H1 (cell line): Measurements from ENCODE around the gene MPPED1. TPM values are rescaled to one million over a fixed set of nuclear protein-coding genes. Genes with fewer than 3 reads are reported as not detected.

Experiments
- CTCF ChIA-PET: fragments of 300-600 bp; sonication (Branson Sonifier 250); formaldehyde crosslinking; loops from one replicate; lab custom pipeline; 2021; ENCODE audit not compliant: partially characterized antibody; lab: Charles Lee
- POLR2A ChIA-PET: fragments of 300-600 bp; sonication (Branson Sonifier 250); formaldehyde crosslinking; loops from one replicate; lab custom pipeline; 2021; ENCODE audit warnings: inconsistent platforms; ENCODE audit not compliant: partially characterized antibody; lab: Charles Lee
- DNase-seq, 2 experiments: peaks; one replicate each; pipeline versions ENCODE4 v3.0.0 to v3.0.0-alpha.2; 2010 to 2022; ENCODE audit warnings: low spot score in 2 of 2, low read depth in 1 of 2, mixed read lengths in 1 of 2
- FAIRE-seq: peaks from 2 replicates; lab custom pipeline; 2011; peaks lifted over from hg19 to GRCh38; lab: Jason Lieb, UNC
- H2AFZ ChIP-seq: 2 replicates; pipeline ENCODE4 v1.8.1; 2012; ENCODE audit warnings: low read length, inconsistent platforms
- H2AK5ac ChIP-seq: 2 replicates; pipeline ENCODE4 v1.6.1; 2013; ENCODE audit warnings: low read depth, low read length
- H2BK120ac ChIP-seq: replicated peaks from 2 replicates; pipeline ENCODE3; 2013; ENCODE audit warnings: low read depth, low read length, inconsistent platforms
- H2BK12ac ChIP-seq: 2 replicates; pipeline ENCODE4 v1.6.1; 2013; ENCODE audit warnings: low read depth, low read length
- H2BK15ac ChIP-seq: 2 replicates; pipeline ENCODE4 v1.6.1; 2013; ENCODE audit warnings: low read length
- H2BK20ac ChIP-seq: 2 replicates; pipeline ENCODE4 v1.6.1; 2013; ENCODE audit warnings: low read length
- H2BK5ac ChIP-seq: 2 replicates; pipeline ENCODE4 v1.6.1; 2013; ENCODE audit warnings: low read depth, low read length
- H3K14ac ChIP-seq: 2 replicates; pipeline ENCODE4 v1.6.1; 2013; ENCODE audit warnings: inconsistent platforms; ENCODE audit not compliant: insufficient read length
- H3K18ac ChIP-seq: 2 replicates; pipeline ENCODE4 v1.6.1; 2013; ENCODE audit warnings: low read length; ENCODE audit errors: extremely low read depth
- H3K23ac ChIP-seq: 2 replicates; pipeline ENCODE4 v1.6.1; 2013; ENCODE audit warnings: inconsistent platforms; ENCODE audit not compliant: insufficient read length
- H3K23me2 ChIP-seq: 2 replicates; pipeline ENCODE4 v1.6.1; 2013; ENCODE audit warnings: low read depth, low read length
- H3K27ac ChIP-seq: 2 replicates; pipeline ENCODE4 v1.6.1; 2011; ENCODE audit warnings: low read depth, low read length, inconsistent platforms
- H3K27me3 ChIP-seq, 4 experiments: replicated peaks in 1 of 4; 1 replicate in 1 of 4; 2 replicates in 3 of 4; pipeline versions ENCODE4 v1.6.1 to v1.8.1; 2011 to 2013; ENCODE audit warnings: low read length in 3 of 4, mild to moderate bottlenecking in 3 of 4, inconsistent platforms in 2 of 4, mixed read lengths in 2 of 4, moderate library complexity in 1 of 4; ENCODE audit not compliant: control insufficient read depth in 3 of 4, insufficient read depth in 3 of 4; ENCODE audit errors: extremely low read depth in 1 of 4
- H3K36me3 ChIP-seq, 4 experiments: 2 replicates each; pipeline versions ENCODE4 v1.6.1 to v1.8.1; 2011 to 2013; ENCODE audit warnings: mild to moderate bottlenecking in 4 of 4, low read length in 3 of 4, moderate library complexity in 2 of 4, control low read depth in 1 of 4, inconsistent platforms in 1 of 4; ENCODE audit not compliant: insufficient read depth in 4 of 4, control insufficient read depth in 2 of 4
- H3K4ac ChIP-seq: replicated peaks from 2 replicates; pipeline ENCODE3; 2013; ENCODE audit warnings: low read length, low read depth, mixed read lengths, inconsistent platforms; ENCODE audit not compliant: insufficient read length
- H3K4me1 ChIP-seq, 4 experiments: replicated peaks in 1 of 4; 1 replicate in 1 of 4; 2 replicates in 3 of 4; pipeline versions ENCODE4 v1.6.1 to v1.8.1; 2011 to 2013; ENCODE audit warnings: low read length in 3 of 4, inconsistent platforms in 2 of 4, mixed read lengths in 1 of 4; ENCODE audit not compliant: insufficient read depth in 4 of 4, control insufficient read depth in 3 of 4
- H3K4me2 ChIP-seq, 2 experiments: 2 replicates each; pipeline versions ENCODE4 v1.6.1 to v1.8.1; 2011 to 2013; ENCODE audit warnings: low read depth in 2 of 2, low read length in 2 of 2, control low read depth in 1 of 2, inconsistent platforms in 1 of 2, mild to moderate bottlenecking in 1 of 2; ENCODE audit not compliant: insufficient read depth in 1 of 2
- H3K4me3 ChIP-seq, 4 experiments: fragments of 200-600, 300-600 bp in 1 of 4; sonication (generic), shearing (Covaris generic), sonication (Bioruptor Twin) in 1 of 4; 2 replicates each; pipeline versions ENCODE4 v1.5.1 to v1.8.1; 2011 to 2016; ENCODE audit warnings: low read length in 4 of 4, low read depth in 3 of 4, control low read depth in 2 of 4, inconsistent platforms in 2 of 4, mild to moderate bottlenecking in 2 of 4, mixed read lengths in 1 of 4, moderate library complexity in 1 of 4; ENCODE audit not compliant: insufficient read depth in 2 of 4; ENCODE audit errors: extremely low read depth in 1 of 4
- H3K56ac ChIP-seq: replicated peaks from 2 replicates; pipeline ENCODE3; 2013; ENCODE audit warnings: low read depth, mild to moderate bottlenecking, mixed read lengths, low read length, inconsistent platforms; ENCODE audit not compliant: insufficient read length
- H3K79me1 ChIP-seq: 2 replicates; pipeline ENCODE4 v1.6.1; 2013; ENCODE audit warnings: low read depth, low read length, control low read depth
- H3K79me2 ChIP-seq, 2 experiments: 2 replicates each; pipeline versions ENCODE4 v1.6.1 to v1.8.1; 2012 to 2013; ENCODE audit warnings: low read length in 2 of 2, mild to moderate bottlenecking in 2 of 2, inconsistent platforms in 1 of 2; ENCODE audit not compliant: insufficient read depth in 2 of 2, control insufficient read depth in 1 of 2
- H3K9ac ChIP-seq, 4 experiments: replicated peaks in 1 of 4; 1 replicate in 1 of 4; 2 replicates in 3 of 4; pipeline versions ENCODE4 v1.6.1 to v1.8.1; 2011 to 2013; ENCODE audit warnings: low read depth in 3 of 4, low read length in 3 of 4, control low read depth in 2 of 4, mild to moderate bottlenecking in 2 of 4, moderate library complexity in 2 of 4, inconsistent platforms in 1 of 4; ENCODE audit errors: extremely low read depth in 1 of 4
- H3K9me3 ChIP-seq, 2 experiments: 2 replicates each; pipeline versions ENCODE4 v1.6.1 to v1.8.1; 2012 to 2013; ENCODE audit warnings: mild to moderate bottlenecking in 2 of 2, moderate library complexity in 2 of 2, control low read depth in 1 of 2, inconsistent platforms in 1 of 2, low read depth in 1 of 2, low read length in 1 of 2, mixed read lengths in 1 of 2; ENCODE audit not compliant: insufficient read depth in 2 of 2
- H4K20me1 ChIP-seq, 2 experiments: replicated peaks in 1 of 2; 2 replicates each; pipeline versions ENCODE3 to v1.8.1; 2011 to 2013; ENCODE audit warnings: inconsistent platforms in 2 of 2, low read length in 2 of 2, mild to moderate bottlenecking in 1 of 2; ENCODE audit not compliant: insufficient read depth in 2 of 2, control insufficient read depth in 1 of 2
- H4K5ac ChIP-seq: 2 replicates; pipeline ENCODE4 v1.6.1; 2013; ENCODE audit warnings: low read length, low read depth, mixed read lengths, inconsistent platforms; ENCODE audit not compliant: insufficient read length
- H4K8ac ChIP-seq: 2 replicates; pipeline ENCODE4 v1.8.0; 2013; ENCODE audit warnings: mild to moderate bottlenecking, moderate library complexity, low read length, inconsistent platforms; ENCODE audit not compliant: insufficient read depth; ENCODE audit errors: extremely low read depth
- H4K91ac ChIP-seq: replicated peaks from 2 replicates; pipeline ENCODE3; 2013; ENCODE audit warnings: low read length, mixed read lengths, inconsistent platforms; ENCODE audit not compliant: insufficient read length
- JUND ChIP-seq: IDR thresholded peaks from 2 replicates; pipeline ENCODE4 v1.6.1; 2011; ENCODE audit warnings: mild to moderate bottlenecking, improper control_type of control experiment, low read length
- RFX5 ChIP-seq: IDR thresholded peaks from 2 replicates; pipeline ENCODE4 v1.6.1; 2011; ENCODE audit warnings: low read depth, low read length, improper control_type of control experiment, borderline replicate concordance
- SIN3A ChIP-seq, 2 experiments: IDR thresholded peaks in 1 of 2; conservative IDR thresholded peaks in 1 of 2; 2 replicates each; pipeline ENCODE4 v1.6.1; 2011 to 2012; ENCODE audit warnings: low read length in 2 of 2, improper control_type of control experiment in 1 of 2, low read depth in 1 of 2, mild to moderate bottlenecking in 1 of 2
- SIX5 ChIP-seq: IDR thresholded peaks from 2 replicates; pipeline ENCODE4 v1.6.1; 2011; ENCODE audit warnings: mild to moderate bottlenecking, low read depth, low read length
- SRF ChIP-seq: IDR thresholded peaks from 2 replicates; pipeline ENCODE4 v1.6.1; 2011; ENCODE audit warnings: mild to moderate bottlenecking, low read depth, low read length, moderate library complexity
- TEAD4 ChIP-seq: IDR thresholded peaks from 2 replicates; pipeline ENCODE4 v1.6.1; 2012; ENCODE audit warnings: low read depth, low read length, inconsistent platforms, mixed read lengths
- ZNF274 ChIP-seq: IDR thresholded peaks from 2 replicates; pipeline ENCODE4 v1.7.0; 2012; ENCODE audit warnings: low read length, borderline replicate concordance; ENCODE audit errors: extremely low read depth
- WGBS, 2 experiments: shearing (Covaris generic) in 1 of 2; methylation state at CpG; one replicate each; pipeline versions ENCODE4 v1.1.6 to v1.1.7; 2013 to 2015; ENCODE audit warnings: low lambda C conversion rate in 2 of 2, mixed read lengths in 2 of 2, inconsistent platforms in 1 of 2, low coverage in 1 of 2, missing lambda C conversion rate in 1 of 2; ENCODE audit not compliant: insufficient replicate concordance in 2 of 2, insufficient coverage in 1 of 2, insufficient read length in 1 of 2; ENCODE audit errors: extremely low coverage in 1 of 2, missing lambda C conversion rate in 1 of 2; 5-methylcytosine and 5-hydroxymethylcytosine counted together
- polyA plus RNA-seq, 7 experiments: library from polyadenylated mRNA; depleted of rRNA in 3 of 7; stranded (reverse) in 5 of 7; unstranded in 2 of 7; fragments of >200 nt in 5 of 7; fragments of 200-250 nt in 2 of 7; gene quantifications; 1 replicate in 5 of 7; 2 replicates in 1 of 7; 4 replicates in 1 of 7; pipeline versions ENCODE4 v1.2.1 to v1.2.3, GENCODE V29; 2011 to 2013; ENCODE audit warnings: missing spikeins in 2 of 7, mixed read lengths in 2 of 7
- total RNA-seq: library from RNA; stranded (reverse); fragmentation: NEBNext Ultra II Directional; extraction: Animal tissue kit (Norgen Biotek cat#: 25700); gene quantifications from 2 replicates; pipeline ENCODE4 v1.2.1, GENCODE V29; 2021

MPPED1 gene
- total and polyA plus RNA-seq, 2 of the 8 experiments (the other 6 are each of a cell fraction or from before 2014, with no cell fraction given), result 0.29 to 0.37 TPM

DNA sequence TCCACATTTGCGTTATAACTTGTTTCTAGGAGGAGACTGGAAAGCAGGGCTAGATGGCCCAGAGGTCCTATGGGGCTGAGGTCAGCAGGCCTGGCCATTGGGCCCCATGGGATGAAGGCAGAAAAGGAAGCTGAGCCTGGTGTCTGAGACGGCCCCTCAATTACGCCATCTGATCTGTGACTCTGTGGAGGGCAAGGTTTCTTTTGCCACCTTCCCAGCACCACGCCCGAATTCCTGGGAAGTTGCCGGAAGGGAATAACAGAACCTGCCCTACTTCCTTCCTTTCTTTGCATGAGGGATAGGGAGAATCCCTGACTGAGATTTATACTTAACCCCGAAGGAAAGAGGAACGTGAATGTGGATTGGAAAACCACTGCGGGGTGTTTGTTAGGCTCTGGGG, 118.1 kb downstream of the MPPED1 start:
- H3K27ac ChIP-seq, result no peak overlapping the region
- H4K5ac ChIP-seq, result no peak overlapping the region
- H2BK12ac ChIP-seq, result no peak overlapping the region
- H3K79me1 ChIP-seq, result no peaks in the 10 kb centered on the region
- no peak overlapping the region for H3K23ac ChIP-seq
- H3K23me2 ChIP-seq, result no peaks in the 10 kb centered on the region
- no peak overlapping the region for H3K9ac ChIP-seq
- no peak overlapping the region for H3K4me2 ChIP-seq
- H3K56ac ChIP-seq, result no peak overlapping the region
- CTCF ChIA-PET, result interaction anchor here (1.2 kb wide), 1 partner anchor 11 kb away, joined by 3 read pairs; no protein-coding TSS in a partner anchor
- H3K79me2 ChIP-seq, result no peaks in the 10 kb centered on the region
- WGBS, 2 experiments, result 94% methylated on average over 9 of the region's 9 CpGs; no CpG with 5 or more reads in 1 of the 2 experiments
- H2BK20ac ChIP-seq, result no peak overlapping the region
- DNase-seq (no peak), FAIRE-seq (no peak)
- H3K14ac ChIP-seq, result no peak overlapping the region
- no peak overlapping the region for H3K4me3 ChIP-seq
- H2AFZ ChIP-seq, result no peak overlapping the region
- H3K9me3 ChIP-seq, result no peaks in the 10 kb centered on the region
- no peak overlapping the region for H4K91ac ChIP-seq
- H2BK15ac ChIP-seq, result no peak overlapping the region
- no peaks in the 10 kb centered on the region for H3K27me3 ChIP-seq
- no peaks in the 10 kb centered on the region for H3K36me3 ChIP-seq
- no peak overlapping the region for H2AK5ac ChIP-seq
- H2BK5ac ChIP-seq, result no peak overlapping the region
- POLR2A ChIA-PET, result no interaction called here
- no peak overlapping the region for H3K4ac ChIP-seq
- H3K18ac ChIP-seq, result no peak overlapping the region
- H4K8ac ChIP-seq, result no peak overlapping the region
- H3K4me1 ChIP-seq, result no peaks in the 10 kb centered on the region; a peak in 2 of 7 replicates
- no peak overlapping the region for H2BK120ac ChIP-seq
- no peaks in the 10 kb centered on the region for H4K20me1 ChIP-seq
- TF ChIP-seq JUND (no peak), ZNF274 (no peak), RFX5 (no peak), TEAD4 (no peak), SIN3A (conservative IDR thresholded peaks at IDR 0.05 in 1 of 2, IDR thresholded peaks at IDR 0.05 in 1 of 2; ENCODE audit: low read depth in 1 of 2, low read length in 2 of 2) (no peak), SIX5 (no peak), SRF (no peak)
